Testis (tissue), 3 donors: Measurements from ENCODE around the gene NNMT. TPM values are rescaled to one million over a fixed set of nuclear protein-coding genes. Genes with fewer than 3 reads are reported as not detected.
A peak's percentile ranks its signal among the peaks of the same experiment; 100 is the strongest.

ENCODE experiments used
- DNase-seq: peaks from one replicate; pipeline ENCODE4 v3.0.0-alpha.2; 2019
- H3K27ac ChIP-seq, 2 donors: fragments of 200-600 bp; sonication (generic); one replicate each; pipeline ENCODE4 v1.5.1; 2019
- H3K27me3 ChIP-seq: fragments of 200-600 bp; sonication (generic); one replicate; pipeline ENCODE4 v1.5.1; 2019
- H3K36me3 ChIP-seq: fragments of 200-600 bp; sonication (generic); one replicate; pipeline ENCODE4 v1.5.1; 2017; ENCODE audit warnings: low read depth; ENCODE audit errors: missing control alignments
- H3K4me1 ChIP-seq: fragments of 200-600 bp; sonication (generic); one replicate; pipeline ENCODE4 v1.5.1; 2019
- H3K4me3 ChIP-seq, 2 donors: fragments of 200-600 bp; sonication (generic); one replicate each; pipeline ENCODE4 v1.5.1; 2017 to 2019
- H3K9me3 ChIP-seq: fragments of 200-600 bp; sonication (generic); one replicate; pipeline ENCODE4 v1.5.1; 2017
- CTCF ChIP-seq, 3 experiments: fragments of 450-650 bp in 2 of 3; fragments of 200-600 bp in 1 of 3; sonication (generic) in 1 of 3; IDR thresholded peaks; one replicate each; pipeline ENCODE4 v1.5.1; 2016 to 2019; ENCODE audit warnings: antibody characterized with exemption in 3 of 3, mild to moderate bottlenecking in 2 of 3, moderate library complexity in 1 of 3
- POLR2A ChIP-seq: fragments of 450-650 bp; IDR thresholded peaks from one replicate; pipeline ENCODE4 v1.6.1; 2017; ENCODE audit warnings: antibody characterized with exemption, mild to moderate bottlenecking, moderate library complexity
- WGBS, 2 donors: methylation state at CpG; one replicate each; pipeline ENCODE4 v1.1.5; 2018; 5-methylcytosine and 5-hydroxymethylcytosine counted together
- intact Hi-C: fragments of 100-400 bp; cut with DNase I; formaldehyde crosslinking; loops from one replicate; pipeline ENCODE4 v1.15.1; 2023; ENCODE audit warnings: low total_unique reads
- polyA plus RNA-seq: library from polyadenylated mRNA; stranded (reverse); fragments of 350-450 nt; fragmentation: Illumina TruSeq; extraction: RNeasy Lipid Tissue Mini Kit (QIAGEN cat#74804); gene quantifications from one replicate; pipeline ENCODE4 v1.2.3, GENCODE V29; 2014; ENCODE audit warnings: low read depth, low replicate concordance; ENCODE audit not compliant: insufficient read depth
- total RNA-seq, 2 donors: library from RNA; depleted of rRNA; stranded (reverse); fragments of >200 nt; gene quantifications; one replicate each; pipeline ENCODE4 v1.2.3, GENCODE V29; 2016

Gene NNMT
- total and polyA plus RNA-seq, 3 donors from 2014 or later, result 10.6 to 38.8 (median 28.7) TPM

- Histone ChIP-seq H3K27ac (no peak overlapping the region), H3K36me3 (no peaks in the 10 kb centered on the region), H3K9me3 (no peaks in the 10 kb centered on the region), H3K27me3 (no peaks in the 10 kb centered on the region), H3K4me1 (peaks cover 7% of the 10 kb centered on the region), H3K4me3 (no peak overlapping the region)
- intact Hi-C loops, result no loop called here
- WGBS, 2 donors, result 97 to 100% methylated on average over 1 of the region's 1 CpG
- no peak for TF ChIP-seq POLR2A
- no peak for TF ChIP-seq CTCF (IDR thresholded peaks at IDR 0.05)
- no peak for DNase-seq
These were observed 17.9 kb downstream of the NNMT start for GRCh38 chr11:114314096-114314495.

GRCh38 chr11:114315749-114316368 lies 19.7 kb downstream of the NNMT start:
- Histone ChIP-seq H3K36me3 (no peaks in the 10 kb centered on the region), H3K4me1 (peaks cover 7% of the 10 kb centered on the region), H3K27me3 (no peaks in the 10 kb centered on the region), H3K4me3 (no peak overlapping the region), H3K9me3 (no peaks in the 10 kb centered on the region), H3K27ac (no peak overlapping the region)
- DNase-seq, result no peak
- TF ChIP-seq POLR2A, result no peak
- TF ChIP-seq CTCF (IDR thresholded peaks at IDR 0.05), result no peak
- intact Hi-C loops, result no loop called here
- 37 to 39% methylated on average over 13 of the region's 13 CpGs for WGBS, 2 donors

- Histone ChIP-seq H3K4me1 (peaks cover 11% of the 10 kb centered on the region), H3K9me3 (no peaks in the 10 kb centered on the region), H3K27me3 (no peaks in the 10 kb centered on the region), H3K4me3 (no peak overlapping the region), H3K27ac (peak overlapping the region in 1 of 2 donors; percentile 12), H3K36me3 (no peaks in the 10 kb centered on the region)
- peak; percentile 46 for DNase-seq
- intact Hi-C loops, result no loop called here
- WGBS, 2 donors, result 75 to 87% methylated on average over 5 of the region's 5 CpGs
- TF ChIP-seq CTCF (IDR thresholded peaks at IDR 0.05) (no peak), POLR2A (no peak)
These were observed 21.0 kb downstream of the NNMT start for GRCh38 chr11:114316980-114317786.

GRCh38 chr11:114317787-114318137 lies 21.6 kb downstream of the NNMT start:
- TF ChIP-seq POLR2A (no peak), CTCF (IDR thresholded peaks at IDR 0.05) (no peak)
- intact Hi-C loops, result no loop called here
- H3K4me1 ChIP-seq, result peaks cover 11% of the 10 kb centered on the region
- WGBS, 2 donors, result 21 to 44% methylated on average over 5 of the region's 5 CpGs
- peak overlapping the region in 1 of 2 donors; percentile 12 for H3K27ac ChIP-seq
- no peaks in the 10 kb centered on the region for H3K9me3 ChIP-seq
- H3K27me3 ChIP-seq, result no peaks in the 10 kb centered on the region
- H3K36me3 ChIP-seq, result no peaks in the 10 kb centered on the region
- peak; percentile 62 for DNase-seq
- no peak overlapping the region for H3K4me3 ChIP-seq
